CD4-positive, alpha-beta memory T cell (primary cell): ENCODE measurements around the gene PCGF2. TPM values are rescaled to one million over a fixed set of nuclear protein-coding genes. Genes with fewer than 3 reads are reported as not detected.

Source experiments
- CTCF ChIA-PET: fragments of 350-600 bp; sonication (Branson Sonifier 250); formaldehyde crosslinking; loops from one replicate; lab custom pipeline; 2021; ENCODE audit warnings: inconsistent platforms; ENCODE audit not compliant: partially characterized antibody; lab: Charles Lee
- POLR2A ChIA-PET: fragments of 350-600 bp; sonication (Branson Sonifier 250); formaldehyde crosslinking; loops from one replicate; lab custom pipeline; 2021; ENCODE audit not compliant: partially characterized antibody; lab: Charles Lee
- DNase-seq, 5 donors: peaks; one replicate each; pipeline versions ENCODE4 v3.0.0 to v3.0.0-alpha.2; 2020 to 2022; ENCODE audit warnings: mixed read lengths in 1 of 5
- H3K27ac ChIP-seq: one replicate; pipeline ENCODE4 v1.7.0; 2013; ENCODE audit warnings: low read depth, low read length
- H3K27me3 ChIP-seq: 2 replicates; pipeline ENCODE4 v1.7.0; 2013; ENCODE audit warnings: mild to moderate bottlenecking, low read length, moderate library complexity; ENCODE audit not compliant: insufficient read depth
- H3K36me3 ChIP-seq: 2 replicates; pipeline ENCODE4 v1.7.0; 2013; ENCODE audit warnings: mild to moderate bottlenecking, low read length, moderate library complexity; ENCODE audit not compliant: insufficient read depth
- H3K4me1 ChIP-seq: 2 replicates; pipeline ENCODE4 v1.7.0; 2013; ENCODE audit warnings: mild to moderate bottlenecking, low read length, moderate library complexity; ENCODE audit not compliant: insufficient read depth
- H3K4me3 ChIP-seq, 2 donors: one replicate each; pipeline ENCODE4 v1.7.0; 2013; ENCODE audit warnings: low read length in 2 of 2, mild to moderate bottlenecking in 1 of 2
- H3K9me3 ChIP-seq, 2 donors: one replicate each; pipeline ENCODE4 v1.7.0; 2013; ENCODE audit warnings: low read length in 2 of 2, control low read depth in 1 of 2; ENCODE audit not compliant: control insufficient read depth in 1 of 2
- H3K27ac Mint-ChIP-seq, 7 donors: one replicate each; pipeline ENCODE4 v1.8.0; 2020 to 2021; ENCODE audit warnings: mixed read lengths in 7 of 7, mild to moderate bottlenecking in 6 of 7, inconsistent platforms in 3 of 7, moderate library complexity in 3 of 7
- H3K27me3 Mint-ChIP-seq, 2 donors: one replicate each; pipeline ENCODE4 v1.8.0; 2020 to 2021; ENCODE audit warnings: mixed read lengths in 2 of 2
- H3K36me3 Mint-ChIP-seq, 2 donors: one replicate each; pipeline ENCODE4 v1.8.0; 2020 to 2021; ENCODE audit warnings: mixed read lengths in 2 of 2, inconsistent platforms in 1 of 2, mild to moderate bottlenecking in 1 of 2
- H3K4me1 Mint-ChIP-seq, 4 donors: one replicate each; pipeline ENCODE4 v1.8.0; 2020 to 2021; ENCODE audit warnings: mixed read lengths in 4 of 4, mild to moderate bottlenecking in 1 of 4
- H3K4me3 Mint-ChIP-seq, 8 donors: one replicate each; pipeline ENCODE4 v1.8.0; 2020 to 2021; ENCODE audit warnings: mixed read lengths in 8 of 8, mild to moderate bottlenecking in 7 of 8, moderate library complexity in 6 of 8, inconsistent platforms in 3 of 8
- H3K9me3 Mint-ChIP-seq, 8 donors: one replicate each; pipeline ENCODE4 v1.8.0; 2020 to 2021; ENCODE audit warnings: mixed read lengths in 8 of 8, mild to moderate bottlenecking in 5 of 8, inconsistent platforms in 3 of 8, moderate library complexity in 1 of 8
- intact Hi-C: fragments of 100-400 bp; cut with micrococcal nuclease; formaldehyde crosslinking; loops from one replicate; pipeline ENCODE4 v1.15.1; 2023
- polyA plus RNA-seq, 2 donors: library from polyadenylated mRNA; unstranded; fragments of 300-500 nt; fragmentation: Illumina TruSeq; gene quantifications; one replicate each; pipeline ENCODE4 v1.2.3, GENCODE V29; 2021
- total RNA-seq, 2 experiments: library from RNA; stranded (reverse); gene quantifications; one replicate each; pipeline ENCODE4 v1.2.3, GENCODE V29; 2021

Gene PCGF2
- total and polyA plus RNA-seq, 4 experiments from 2014 or later, result not detected

GRCh38 chr17:38752308-38753070 lies 4.4 kb upstream of the PCGF2 start, which contains the start of gene PSMB3:
PSMB3 (plus strand) TSS chr17:38752741; CDS start chr17:38752827, 86 bp downstream.
- Mint-ChIP-seq H3K9me3 (peaks cover 0 to 14% (median 0%) of the 10 kb centered on the region in 8 donors), H3K27me3 (peaks cover 7 to 16% of the 10 kb centered on the region in 2 donors), H3K36me3 (peaks cover 18 to 34% of the 10 kb centered on the region in 2 donors), H3K4me3 (peak within 1 kb of the TSS; percentile 95 to 100 (median 99)), H3K27ac (peak within 1 kb of the TSS; percentile 93 to 100 (median 98)), H3K4me1 (peaks cover 25 to 57% (median 43%) of the 10 kb centered on the region in 4 donors)
- Histone ChIP-seq H3K36me3 (peaks cover 15% of the 10 kb centered on the region), H3K4me1 (peaks cover 56% of the 10 kb centered on the region), H3K27ac (peak within 1 kb of the TSS; percentile 84), H3K9me3 (no peaks in the 10 kb centered on the region), H3K4me3 (peak within 1 kb of the TSS; percentile 81 to 94), H3K27me3 (peaks cover 24% of the 10 kb centered on the region)
- CTCF ChIA-PET, result interaction anchor here (0.9 to 1.4 kb wide), 7 partner anchors 11 to 194 kb away, joined by 3 to 10 read pairs (median 4); no protein-coding TSS in a partner anchor
- intact Hi-C loops, result loop anchor here (1.0 to 5.0 kb wide), 10 partner anchors 24 to 400 kb away; partner anchors contain the start of genes CWC25, PIP4K2B and RPL23
- POLR2A ChIA-PET, result interaction anchor here (0.6 to 5.5 kb wide), 21 partner anchors 10 to 447 kb away, joined by 3 to 50 read pairs (median 6); partner anchors contain the start of genes CISD3, CWC25, LASP1 and MLLT6
- peak; percentile 95 to 99 (median 97) for DNase-seq

- Histone ChIP-seq H3K4me3 (peak overlapping the region; percentile 67 to 94), H3K9me3 (no peaks in the 10 kb centered on the region), H3K4me1 (peaks cover 61% of the 10 kb centered on the region), H3K27ac (peak overlapping the region; percentile 84), H3K36me3 (peaks cover 15% of the 10 kb centered on the region), H3K27me3 (peaks cover 29% of the 10 kb centered on the region)
- ChIA-PET CTCF (interaction anchor here (0.9 to 1.4 kb wide), 7 partner anchors 12 to 194 kb away, joined by 3 to 10 read pairs (median 4); no protein-coding TSS in a partner anchor), POLR2A (interaction anchor here (0.6 to 5.5 kb wide), 22 partner anchors 11 to 448 kb away, joined by 3 to 50 read pairs (median 6); partner anchors contain the start of genes CISD3, CWC25, LASP1 and MLLT6)
- Mint-ChIP-seq H3K4me1 (peaks cover 25 to 57% (median 44%) of the 10 kb centered on the region in 4 donors), H3K27me3 (peaks cover 8 to 17% of the 10 kb centered on the region in 2 donors), H3K9me3 (peaks cover 0 to 14% (median 0%) of the 10 kb centered on the region in 8 donors), H3K27ac (peak overlapping the region; percentile 93 to 100 (median 98)), H3K36me3 (peaks cover 18 to 34% of the 10 kb centered on the region in 2 donors), H3K4me3 (peak overlapping the region; percentile 95 to 100 (median 99))
- intact Hi-C loops, result loop anchor here (1.0 to 5.0 kb wide), 10 partner anchors 24 to 401 kb away; partner anchors contain the start of genes CWC25, PIP4K2B and RPL23
- DNase-seq, result peak; percentile 85 to 87 (median 86)
Measured at GRCh38 chr17:38751808-38752307, 3.7 kb upstream of the PCGF2 start.

DNA sequence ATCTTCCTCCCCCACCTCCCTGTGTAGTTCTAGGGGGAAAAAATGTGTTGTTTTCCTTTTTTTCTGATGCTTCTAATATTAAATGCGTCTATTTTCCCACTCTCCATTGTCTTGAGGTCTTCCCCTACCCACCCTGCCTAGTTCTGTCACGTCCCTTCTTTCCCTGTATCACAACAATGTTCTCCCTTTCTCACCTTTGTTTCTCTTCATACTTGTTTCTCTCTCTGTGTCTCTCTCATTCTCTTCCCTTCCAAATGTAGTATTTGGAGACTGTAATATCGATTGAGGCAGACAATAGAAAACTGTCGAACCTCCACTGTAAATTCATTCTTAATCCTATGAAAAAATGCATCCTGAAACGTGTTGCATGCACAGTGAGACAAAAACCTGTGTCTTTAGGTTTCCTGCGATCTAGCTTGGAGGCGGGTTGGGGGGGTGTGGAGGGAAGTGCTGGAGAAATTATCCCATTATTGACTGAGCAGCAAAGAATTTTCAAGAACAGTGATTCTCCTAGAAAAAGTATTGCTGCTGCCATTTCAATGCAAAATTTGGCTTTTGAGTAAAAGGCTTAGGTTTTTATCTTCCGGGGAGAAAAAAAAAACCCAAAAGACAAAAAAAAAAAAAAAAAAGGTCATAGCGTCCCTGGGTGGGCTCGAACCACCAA lies 3.1 kb upstream of the PCGF2 start:
- peaks cover 0 to 14% (median 0%) of the 10 kb centered on the region in 8 donors for H3K9me3 Mint-ChIP-seq
- intact Hi-C loops, result loop anchor here (5.0 kb wide), 3 partner anchors 74 to 194 kb away; partner anchors contain the start of gene RPL23
- H3K4me3 Mint-ChIP-seq, result peak overlapping the region; percentile 95 to 100 (median 99)
- H3K36me3 Mint-ChIP-seq, result peaks cover 18 to 31% of the 10 kb centered on the region in 2 donors
- peaks cover 35% of the 10 kb centered on the region for H3K27me3 ChIP-seq
- H3K27me3 Mint-ChIP-seq, result peaks cover 14 to 23% of the 10 kb centered on the region in 2 donors
- H3K9me3 ChIP-seq, result no peaks in the 10 kb centered on the region
- H3K27ac ChIP-seq, result peak overlapping the region; percentile 84
- H3K36me3 ChIP-seq, result peaks cover 13% of the 10 kb centered on the region
- DNase-seq, result peak in 1 of 5 donors; percentile 31
- peak overlapping the region; percentile 93 to 100 (median 98) for H3K27ac Mint-ChIP-seq
- peaks cover 27 to 63% (median 48%) of the 10 kb centered on the region in 4 donors for H3K4me1 Mint-ChIP-seq
- H3K4me1 ChIP-seq, result peaks cover 64% of the 10 kb centered on the region
- CTCF ChIA-PET, result interaction anchor here (1.0 to 1.4 kb wide), 5 partner anchors 15 to 193 kb away, joined by 3 to 10 read pairs (median 4); no protein-coding TSS in a partner anchor
- peak overlapping the region; percentile 46 to 94 for H3K4me3 ChIP-seq
- POLR2A ChIA-PET, result interaction anchor here (0.8 to 5.5 kb wide), 16 partner anchors 11 to 403 kb away, joined by 3 to 50 read pairs (median 8); partner anchors contain the start of genes CISD3, LASP1, MLLT6 and PIP4K2B

DNA sequence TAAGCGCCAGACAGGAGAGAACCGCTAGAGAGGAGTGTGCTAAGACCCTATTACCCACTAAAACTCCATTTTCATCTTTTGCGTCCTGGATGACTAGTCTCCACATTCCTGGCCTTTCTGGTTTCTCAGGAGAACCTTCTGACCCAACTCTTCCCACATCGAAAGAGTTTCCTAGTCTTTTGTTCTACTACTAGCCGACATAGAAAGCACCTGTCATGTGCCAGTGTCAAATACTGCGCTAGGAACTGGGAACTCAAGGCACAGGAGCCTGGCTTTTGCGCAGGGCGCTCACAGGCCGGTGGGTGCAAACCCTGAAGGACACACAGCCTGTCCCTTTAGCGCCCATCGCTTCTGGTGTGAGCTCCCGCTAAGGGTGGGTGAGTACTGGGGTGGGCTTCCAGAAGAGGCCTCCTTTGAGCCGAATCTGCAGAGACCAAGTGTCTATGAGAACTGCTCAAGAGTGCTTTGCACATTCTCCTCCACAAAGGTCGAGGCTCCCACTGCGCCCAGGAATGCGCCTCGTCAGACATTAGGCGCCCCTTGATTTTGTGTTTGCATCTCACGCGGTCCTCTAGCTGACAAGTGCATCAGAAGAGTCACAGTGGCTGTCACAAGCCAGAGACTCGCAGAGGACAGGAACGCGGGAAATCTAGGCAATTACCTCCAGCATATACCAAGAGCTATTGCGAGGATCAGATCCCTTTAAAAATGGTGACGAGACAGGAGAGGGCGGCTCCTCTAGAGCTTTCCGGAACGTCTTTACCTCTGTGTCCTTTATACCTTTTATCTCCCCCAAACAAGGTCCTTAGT lies 2.4 kb upstream of the PCGF2 start:
- POLR2A ChIA-PET, result interaction anchor here (1.0 to 5.5 kb wide), 6 partner anchors 14 to 148 kb away, joined by 3 to 50 read pairs (median 14); partner anchors contain the start of genes LASP1, MLLT6 and PIP4K2B
- Mint-ChIP-seq H3K36me3 (peaks cover 12 to 23% of the 10 kb centered on the region in 2 donors), H3K27me3 (peaks cover 18 to 27% of the 10 kb centered on the region in 2 donors), H3K9me3 (peaks cover 0 to 14% (median 0%) of the 10 kb centered on the region in 8 donors), H3K4me3 (peak overlapping the region; percentile 95 to 100 (median 99)), H3K4me1 (peaks cover 27 to 59% (median 44%) of the 10 kb centered on the region in 4 donors), H3K27ac (peak overlapping the region in 6 of 7 donors; percentile 43 to 99 (median 78))
- peak overlapping the region; percentile 46 to 94 for H3K4me3 ChIP-seq
- peaks cover 6% of the 10 kb centered on the region for H3K36me3 ChIP-seq
- intact Hi-C loops, result loop anchor here (5.0 kb wide), 3 partner anchors 73 to 193 kb away; partner anchors contain the start of gene RPL23
- peak in 1 of 5 donors; percentile 42 for DNase-seq
- H3K27ac ChIP-seq, result no peak overlapping the region
- peaks cover 64% of the 10 kb centered on the region for H3K4me1 ChIP-seq
- CTCF ChIA-PET, result interaction anchor here (1.2 kb wide), 1 partner anchor 15 kb away, joined by 4 read pairs; no protein-coding TSS in a partner anchor
- no peaks in the 10 kb centered on the region for H3K9me3 ChIP-seq
- peaks cover 37% of the 10 kb centered on the region for H3K27me3 ChIP-seq

DNA sequence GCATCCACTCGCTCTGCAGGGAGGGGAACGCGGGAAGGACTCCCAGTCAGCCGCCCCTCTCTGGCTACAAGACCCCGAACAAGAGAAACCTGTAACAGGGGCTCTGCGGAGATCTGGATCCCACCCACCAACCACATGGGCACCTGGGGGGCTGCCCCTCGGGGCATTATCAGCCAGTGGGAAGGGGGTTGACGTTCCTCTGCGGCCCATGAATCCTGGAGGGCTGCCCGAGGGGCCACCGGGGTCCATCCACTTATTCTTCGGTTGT lies 1.8 kb upstream of the PCGF2 start:
- intact Hi-C loops, result loop anchor here (5.0 kb wide), 3 partner anchors 73 to 193 kb away; partner anchors contain the start of gene RPL23
- peaks cover 0 to 14% (median 0%) of the 10 kb centered on the region in 8 donors for H3K9me3 Mint-ChIP-seq
- peaks cover 18 to 27% of the 10 kb centered on the region in 2 donors for H3K27me3 Mint-ChIP-seq
- peak overlapping the region in 1 of 7 donors; percentile 93 for H3K27ac Mint-ChIP-seq
- ChIA-PET CTCF (no interaction called here), POLR2A (interaction anchor here (1.0 to 5.5 kb wide), 4 partner anchors 14 to 44 kb away, joined by 3 to 50 read pairs (median 22); partner anchors contain the start of gene MLLT6)
- H3K36me3 ChIP-seq, result peaks cover 6% of the 10 kb centered on the region
- peak overlapping the region; percentile 72 to 100 (median 98) for H3K4me3 Mint-ChIP-seq
- H3K4me1 ChIP-seq, result peaks cover 64% of the 10 kb centered on the region
- DNase-seq, result no peak
- H3K27ac ChIP-seq, result no peak overlapping the region
- H3K27me3 ChIP-seq, result peaks cover 37% of the 10 kb centered on the region
- peak overlapping the region; percentile 46 to 51 for H3K4me3 ChIP-seq
- peaks cover 12 to 23% of the 10 kb centered on the region in 2 donors for H3K36me3 Mint-ChIP-seq
- H3K9me3 ChIP-seq, result no peaks in the 10 kb centered on the region
- H3K4me1 Mint-ChIP-seq, result peaks cover 27 to 58% (median 42%) of the 10 kb centered on the region in 4 donors
